Motor neuron (in vitro differentiated cells): ENCODE results near the gene PDE1A. TPM values are rescaled to one million over a fixed set of nuclear protein-coding genes. Genes with fewer than 3 reads are reported as not detected.

ENCODE experiments used
- ATAC-seq, 8 experiments: fragments of 200-7000 bp; cut with Tn5 transposase; replicated peaks in 6 of 8; 2 replicates each; pipeline ENCODE4 v1.8.0; 2021; ENCODE audit warnings: mild to moderate bottlenecking in 8 of 8, moderate library complexity in 8 of 8
- H3K27ac ChIP-seq, 2 donors: fragments of 250-450 bp; sonication (Bioruptor Pico); 2 replicates each; pipeline ENCODE4 v1.9.0; 2021; ENCODE audit warnings: antibody characterized with exemption in 2 of 2, mild to moderate bottlenecking in 2 of 2, moderate library complexity in 1 of 2
- H3K4me1 ChIP-seq, 2 donors: fragments of 250-450 bp; sonication (Bioruptor Pico); replicated peaks in 1 of 2; 2 replicates each; pipeline ENCODE4 v1.6.1; 2021; ENCODE audit warnings: antibody characterized with exemption in 2 of 2, mild to moderate bottlenecking in 2 of 2, moderate library complexity in 1 of 2
- H3K4me3 ChIP-seq, 5 donors: fragments of 250-450 bp; sonication (Bioruptor Pico); 2 replicates each; pipeline ENCODE4 v1.9.0; 2021; ENCODE audit warnings: antibody characterized with exemption in 5 of 5, mild to moderate bottlenecking in 5 of 5, moderate library complexity in 4 of 5
- WGBS, 10 experiments: fragments of 450-650 bp; shearing (Covaris generic); methylation state at CpG; one replicate each; pipeline ENCODE4 v1.0.0; 2022; 5-methylcytosine and 5-hydroxymethylcytosine counted together
- in situ Hi-C, 9 experiments: fragments of 400-800 bp; cut with MboI; loops; one replicate each; pipeline ENCODE4 v1.15.0; 2021; ENCODE audit warnings: low sequenced_read_pairs in 9 of 9, low pct_unique_long_range_greater_than_20kb in 2 of 9; ENCODE audit not compliant: unreplicated experiment in 9 of 9
- total RNA-seq, 8 experiments: library from RNA; unstranded; fragments of 300-600 nt; gene quantifications; 2 replicates each; pipeline versions ENCODE4 v1.2.3 to v1.2.4, GENCODE V29; 2022

Gene PDE1A
- 10 to 100 TPM in 3 of 8 experiments, 1 to 10 TPM in 4, under 1 TPM in 1; 0.77 to 20.0 (median 7.2) TPM for total RNA-seq

GRCh38 chr2:182426918-182427240, at the start of gene PDE1A:
PDE1A (minus strand) TSS chr2:182427036.
- H3K4me1 ChIP-seq, result no peaks in the 10 kb centered on the region
- 0 to 93% (median 80%) methylated on average over 1 to 3 of the region's 3 CpGs; no CpG with 5 or more reads in 1 of the 10 experiments for WGBS, 10 experiments
- H3K4me3 ChIP-seq, result no peak within 1 kb of the TSS
- in situ Hi-C loops, result no loop called here
- peak in 1 of 8 experiments; percentile 27 for ATAC-seq
- H3K27ac ChIP-seq, result no peak within 1 kb of the TSS

GRCh38 chr2:182473635-182474034, 46.8 kb upstream of the PDE1A start:
- Histone ChIP-seq H3K27ac (no peak overlapping the region), H3K4me1 (no peaks in the 10 kb centered on the region), H3K4me3 (no peak overlapping the region)
- WGBS, 10 experiments, result 10 to 100% (median 84%) methylated on average over 1 to 4 of the region's 4 CpGs
- in situ Hi-C loops, result no loop called here
- ATAC-seq, result no peak

- peak in 1 of 8 experiments; percentile 24 for ATAC-seq
These were observed 36.9 kb upstream of the PDE1A start for GRCh38 chr2:182463760-182464159.

GRCh38 chr2:182456784-182457183, 29.9 kb upstream of the PDE1A start:
- H3K27ac ChIP-seq, result no peak overlapping the region
- ATAC-seq, result no peak

More at GRCh38 chr2:182463760-182464159, 36.9 kb upstream of the PDE1A start:
- H3K4me1 ChIP-seq, result no peaks in the 10 kb centered on the region
- no peak overlapping the region for H3K4me3 ChIP-seq
- WGBS, 10 experiments, result 0 to 100% (median 50%) methylated on average over 1 of the region's 1 CpG; no CpG with 5 or more reads in 5 of the 10 experiments
- no peak overlapping the region for H3K27ac ChIP-seq
- in situ Hi-C loops, result no loop called here

GRCh38 chr2:182452456-182452990, 25.7 kb upstream of the PDE1A start:
- in situ Hi-C loops, result no loop called here
- WGBS, 10 experiments, result 29 to 100% (median 84%) methylated on average over 1 to 2 of the region's 2 CpGs
- ATAC-seq, result no peak

More at GRCh38 chr2:182456784-182457183, 29.9 kb upstream of the PDE1A start:
- Histone ChIP-seq H3K4me3 (no peak overlapping the region), H3K4me1 (no peaks in the 10 kb centered on the region)
- WGBS, 10 experiments, result 33 to 100% (median 79%) methylated on average over 1 to 4 of the region's 4 CpGs
- in situ Hi-C loops, result no loop called here

GRCh38 chr2:182448371-182448770, 21.5 kb upstream of the PDE1A start:
- in situ Hi-C loops, result no loop called here
- no peak overlapping the region for H3K27ac ChIP-seq

More at GRCh38 chr2:182452456-182452990, 25.7 kb upstream of the PDE1A start:
- no peak overlapping the region for H3K27ac ChIP-seq
- H3K4me3 ChIP-seq, result no peak overlapping the region
- H3K4me1 ChIP-seq, result no peaks in the 10 kb centered on the region

GRCh38 chr2:182447863-182448262, 21.0 kb upstream of the PDE1A start:
- peak in 2 of 8 experiments; percentile 61 to 74 for ATAC-seq
- in situ Hi-C loops, result no loop called here
- 34 to 100% (median 93%) methylated on average over 1 to 2 of the region's 2 CpGs; no CpG with 5 or more reads in 1 of the 10 experiments for WGBS, 10 experiments

More at GRCh38 chr2:182448371-182448770, 21.5 kb upstream of the PDE1A start:
- WGBS, 10 experiments, result 83 to 100% (median 93%) methylated on average over 2 of the region's 2 CpGs
- ATAC-seq, result no peak
- no peak overlapping the region for H3K4me3 ChIP-seq
- H3K4me1 ChIP-seq, result no peaks in the 10 kb centered on the region

GRCh38 chr2:182447163-182447562, 20.3 kb upstream of the PDE1A start:
- H3K4me1 ChIP-seq, result no peaks in the 10 kb centered on the region
- H3K4me3 ChIP-seq, result no peak overlapping the region
- WGBS, 10 experiments, result 7 to 100% (median 84%) methylated on average over 1 to 2 of the region's 2 CpGs; no CpG with 5 or more reads in 2 of the 10 experiments
- in situ Hi-C loops, result no loop called here
- H3K27ac ChIP-seq, result no peak overlapping the region
- ATAC-seq, result no peak

More at GRCh38 chr2:182447863-182448262, 21.0 kb upstream of the PDE1A start:
- no peak overlapping the region for H3K27ac ChIP-seq
- H3K4me1 ChIP-seq, result no peaks in the 10 kb centered on the region
- no peak overlapping the region for H3K4me3 ChIP-seq

GRCh38 chr2:182446087-182446486, 19.3 kb upstream of the PDE1A start:
- no peaks in the 10 kb centered on the region for H3K4me1 ChIP-seq
- H3K4me3 ChIP-seq, result no peak overlapping the region
- no peak for ATAC-seq
- H3K27ac ChIP-seq, result no peak overlapping the region
- in situ Hi-C loops, result no loop called here

- H3K27ac ChIP-seq, result no peak overlapping the region
- ATAC-seq, result no peak
- in situ Hi-C loops, result no loop called here
- WGBS, 10 experiments, result 48 to 96% (median 79%) methylated on average over 1 to 4 of the region's 4 CpGs
- no peaks in the 10 kb centered on the region for H3K4me1 ChIP-seq
- no peak overlapping the region for H3K4me3 ChIP-seq
These were observed 18.6 kb upstream of the PDE1A start for GRCh38 chr2:182445391-182445965.

- 67 to 100% (median 94%) methylated on average over 1 to 2 of the region's 2 CpGs; no CpG with 5 or more reads in 1 of the 10 experiments for WGBS, 10 experiments
- in situ Hi-C loops, result no loop called here
- ATAC-seq, result no peak
- Histone ChIP-seq H3K27ac (no peak overlapping the region), H3K4me3 (no peak overlapping the region), H3K4me1 (no peaks in the 10 kb centered on the region)
These were observed 18.0 kb upstream of the PDE1A start for GRCh38 chr2:182444806-182445205.

GRCh38 chr2:182444170-182444569, 17.3 kb upstream of the PDE1A start:
- Histone ChIP-seq H3K4me1 (no peaks in the 10 kb centered on the region), H3K27ac (no peak overlapping the region), H3K4me3 (no peak overlapping the region)
- ATAC-seq, result no peak
- in situ Hi-C loops, result no loop called here

GRCh38 chr2:182436252-182436651, 9.4 kb upstream of the PDE1A start:
- 0 to 100% (median 83%) methylated on average over 1 of the region's 1 CpG; no CpG with 5 or more reads in 1 of the 10 experiments for WGBS, 10 experiments
- no peak overlapping the region for H3K4me3 ChIP-seq
- ATAC-seq, result no peak
- no peak overlapping the region for H3K27ac ChIP-seq
- no peaks in the 10 kb centered on the region for H3K4me1 ChIP-seq
- in situ Hi-C loops, result no loop called here

- no peaks in the 10 kb centered on the region for H3K4me1 ChIP-seq
- no peak overlapping the region for H3K27ac ChIP-seq
- in situ Hi-C loops, result no loop called here
- no peak overlapping the region for H3K4me3 ChIP-seq
- peak in 2 of 8 experiments; percentile 31 to 67 for ATAC-seq
- WGBS, 10 experiments, result 14 to 100% (median 88%) methylated on average over 1 of the region's 1 CpG; no CpG with 5 or more reads in 1 of the 10 experiments
These were observed 8.9 kb upstream of the PDE1A start for GRCh38 chr2:182435754-182436153.
